Stimulated activated CD8-positive, alpha-beta memory T cell treated with anti-CD3 and anti-CD28 coated beads, Interleukin-15, amount 100 ng/mL, for 48 hours (primary cell): ENCODE data around the gene PRG3.
A peak's percentile ranks its signal among the peaks of the same experiment; 100 is the strongest.
"Not testable (repeated sequence)": the region's sequence is repeated elsewhere in the genome, so short reads cannot be mapped to it uniquely, and the experiment has no call there.

ENCODE experiments used
- DNase-seq, 2 donors: peaks; one replicate each; pipeline ENCODE4 v3.0.0-alpha.2; 2020; ENCODE audit warnings: low read depth in 2 of 2

PRG3 gene

GRCh38 chr11:57408771-57409170 is 27.8 kb upstream of the PRG3 start:
- DNase-seq = no peak

DNA sequence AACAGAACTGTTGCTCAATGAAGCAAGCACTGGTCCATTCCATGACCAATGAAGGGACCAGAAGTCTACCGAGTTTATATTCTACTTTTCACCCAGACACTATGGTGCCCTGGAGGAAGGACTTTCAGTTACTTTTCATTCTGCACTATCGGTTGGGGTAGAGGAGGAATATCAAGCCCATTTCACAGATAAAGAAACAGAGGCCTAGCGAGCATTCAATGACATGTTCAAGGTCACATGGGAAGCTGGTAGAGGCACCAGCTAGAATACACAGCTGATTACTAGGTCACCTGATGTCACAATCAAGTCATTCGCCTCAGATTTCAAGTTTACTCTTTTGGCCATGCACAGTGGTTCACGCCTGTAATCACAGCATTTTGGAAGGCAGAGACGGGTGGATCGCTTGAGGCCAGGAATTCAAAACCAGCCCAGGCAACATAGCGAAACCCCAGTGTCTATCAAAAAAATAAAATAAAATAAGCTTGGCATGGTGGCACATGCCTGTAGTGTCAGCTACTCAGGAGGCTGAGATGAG is 27.1 kb upstream of the PRG3 start:
- DNase-seq = no peak

DNA sequence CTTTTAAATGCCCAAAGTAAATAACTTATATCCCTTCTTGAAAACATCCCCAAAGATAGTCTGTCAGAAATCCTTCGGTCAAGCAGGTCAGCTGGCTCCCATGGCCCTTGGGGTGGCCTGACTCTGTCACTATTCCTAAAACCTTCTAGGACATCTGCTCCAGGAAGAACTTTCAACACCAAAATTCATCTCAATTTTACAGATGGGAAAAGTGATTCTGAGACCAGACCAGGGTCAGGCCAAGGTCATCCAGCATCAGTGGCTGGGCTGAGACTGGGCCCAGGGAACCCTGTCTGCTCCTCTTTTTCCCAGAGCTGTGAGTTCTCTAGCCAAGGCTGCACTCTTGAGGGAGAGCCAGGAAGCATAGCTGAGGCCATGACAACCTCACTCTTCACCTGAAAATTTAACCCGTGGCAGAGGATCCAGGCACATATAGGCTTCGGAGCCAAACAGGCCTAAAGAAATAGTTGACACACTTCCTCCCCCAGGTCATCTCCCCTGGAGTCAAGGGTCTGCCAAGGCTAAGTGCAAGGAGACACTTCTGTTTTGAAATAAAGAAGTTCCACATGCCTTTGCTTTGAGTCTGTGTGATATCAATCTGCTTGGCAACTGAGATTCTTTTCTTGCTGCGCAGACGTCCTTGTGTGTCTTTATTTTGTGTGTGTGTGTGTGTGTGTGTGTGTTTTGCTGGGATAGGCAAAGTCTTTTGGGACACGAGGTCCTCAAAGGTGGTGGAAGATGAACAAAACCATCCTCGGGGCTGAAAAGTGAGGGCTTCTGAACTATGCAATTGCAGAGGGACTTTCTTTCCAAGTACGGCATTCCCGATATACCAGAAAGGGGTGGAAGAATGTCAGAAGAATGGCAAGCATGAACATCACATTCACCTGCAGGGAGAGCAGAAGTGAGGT is 26.3 kb upstream of the PRG3 start:
- no peak for DNase-seq

DNA sequence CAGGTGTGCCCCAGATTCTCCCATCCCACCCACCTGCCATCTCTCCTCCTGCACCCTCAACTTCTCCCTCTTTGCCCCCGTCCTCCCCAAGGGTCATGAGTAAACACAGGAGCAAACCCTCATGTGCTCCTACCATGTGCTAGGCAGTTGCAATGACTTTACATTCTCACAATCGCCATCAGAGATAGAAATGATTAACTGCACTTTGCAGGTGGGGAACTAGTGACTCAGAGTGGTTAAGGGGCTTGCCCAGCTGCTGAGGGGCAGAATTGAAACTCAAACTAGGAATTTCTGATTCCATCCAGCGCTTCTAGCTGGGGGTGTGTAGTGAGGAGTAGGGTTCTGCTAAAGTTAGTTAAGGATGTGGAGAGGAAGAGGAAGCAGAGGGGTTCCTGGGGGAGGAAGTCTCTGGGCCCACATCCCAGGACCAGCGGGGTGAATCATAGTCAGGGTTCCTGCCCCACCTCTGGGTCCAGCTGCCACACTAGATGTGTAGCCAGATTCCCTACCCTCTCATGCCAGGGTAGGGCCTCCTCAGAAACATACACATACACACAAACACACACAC is 25.5 kb upstream of the PRG3 start:
- DNase-seq = peak; percentile 37 to 39

DNA sequence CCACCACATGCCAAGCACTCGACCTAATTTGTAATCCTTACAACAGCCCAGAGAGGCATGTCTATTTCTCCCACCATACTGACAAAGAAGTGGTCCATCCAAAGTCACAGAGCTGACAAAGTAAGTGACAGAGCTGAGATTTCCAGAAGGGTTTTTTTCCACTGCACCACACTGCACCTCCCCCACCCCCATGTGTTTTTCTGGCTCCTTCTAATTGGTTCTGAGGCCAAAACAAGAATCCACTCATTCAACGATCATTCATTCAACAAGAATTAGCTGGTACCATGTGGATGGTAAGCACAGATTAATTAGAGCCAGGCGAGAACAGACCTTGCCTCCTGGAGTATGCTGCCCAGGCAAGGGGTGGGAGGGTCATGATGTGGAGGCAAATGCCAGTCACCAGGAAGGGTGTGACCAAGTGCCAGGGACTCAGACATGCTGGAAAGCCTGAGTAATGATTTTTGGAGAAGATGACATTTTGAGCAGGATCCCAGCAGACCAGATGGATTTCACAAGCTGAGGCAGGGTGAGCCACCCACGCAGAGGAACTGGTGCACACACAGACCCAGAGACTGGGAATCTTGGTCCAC is 24.4 kb upstream of the PRG3 start:
- DNase-seq = no peak

- DNase-seq = no peak
Observed at GRCh38 chr11:57403802-57404147, 22.8 kb upstream of the PRG3 start.

GRCh38 chr11:57403003-57403801 is 22.3 kb upstream of the PRG3 start:
- DNase-seq = not testable (repeated sequence)

- DNase-seq = no peak
Observed at GRCh38 chr11:57402188-57403002, 21.4 kb upstream of the PRG3 start.

GRCh38 chr11:57399972-57400578 is 19.1 kb upstream of the PRG3 start:
- no peak for DNase-seq

DNA sequence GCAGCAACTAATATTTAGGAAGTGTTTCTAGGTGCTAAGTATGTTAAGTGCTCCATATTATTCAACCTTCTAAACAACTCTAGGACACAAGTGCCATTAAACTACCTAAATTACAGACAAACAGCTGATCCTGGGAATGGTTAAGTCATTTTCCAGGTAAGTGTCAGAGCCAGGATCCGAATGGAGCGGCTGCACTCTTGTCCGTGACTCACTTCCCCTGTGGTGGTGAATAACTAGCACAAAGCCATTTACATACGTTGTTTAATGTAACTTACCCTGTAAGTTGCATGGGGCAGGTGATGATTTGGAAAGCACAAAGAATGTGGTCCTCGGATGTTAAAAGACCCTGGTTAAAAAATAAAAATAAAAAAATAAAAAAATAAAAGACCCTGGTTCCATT is 18.3 kb upstream of the PRG3 start:
- DNase-seq = no peak

- DNase-seq = no peak
Observed at GRCh38 chr11:57397394-57397990, 16.5 kb upstream of the PRG3 start.

DNA sequence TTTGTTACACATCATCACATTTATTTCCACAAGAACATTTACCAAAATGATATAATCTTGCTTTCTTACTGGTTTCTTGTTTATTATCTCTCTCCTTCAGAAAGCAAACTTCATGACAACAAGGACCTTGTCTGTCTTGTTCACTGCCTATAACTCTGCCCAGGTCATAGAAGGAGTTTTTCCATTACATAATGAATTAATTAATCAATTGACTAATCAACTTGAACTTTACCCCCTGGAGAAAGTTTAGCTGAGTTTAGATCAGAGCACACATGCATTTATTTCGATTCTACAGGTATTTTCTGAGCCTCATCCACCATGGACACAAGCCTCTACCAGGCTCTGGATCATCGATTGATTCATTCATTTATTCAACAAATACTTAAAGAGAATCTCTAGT is 15.8 kb upstream of the PRG3 start:
- DNase-seq = no peak

- DNase-seq = no peak
Observed at GRCh38 chr11:57395905-57396623, 15.1 kb upstream of the PRG3 start.

DNA sequence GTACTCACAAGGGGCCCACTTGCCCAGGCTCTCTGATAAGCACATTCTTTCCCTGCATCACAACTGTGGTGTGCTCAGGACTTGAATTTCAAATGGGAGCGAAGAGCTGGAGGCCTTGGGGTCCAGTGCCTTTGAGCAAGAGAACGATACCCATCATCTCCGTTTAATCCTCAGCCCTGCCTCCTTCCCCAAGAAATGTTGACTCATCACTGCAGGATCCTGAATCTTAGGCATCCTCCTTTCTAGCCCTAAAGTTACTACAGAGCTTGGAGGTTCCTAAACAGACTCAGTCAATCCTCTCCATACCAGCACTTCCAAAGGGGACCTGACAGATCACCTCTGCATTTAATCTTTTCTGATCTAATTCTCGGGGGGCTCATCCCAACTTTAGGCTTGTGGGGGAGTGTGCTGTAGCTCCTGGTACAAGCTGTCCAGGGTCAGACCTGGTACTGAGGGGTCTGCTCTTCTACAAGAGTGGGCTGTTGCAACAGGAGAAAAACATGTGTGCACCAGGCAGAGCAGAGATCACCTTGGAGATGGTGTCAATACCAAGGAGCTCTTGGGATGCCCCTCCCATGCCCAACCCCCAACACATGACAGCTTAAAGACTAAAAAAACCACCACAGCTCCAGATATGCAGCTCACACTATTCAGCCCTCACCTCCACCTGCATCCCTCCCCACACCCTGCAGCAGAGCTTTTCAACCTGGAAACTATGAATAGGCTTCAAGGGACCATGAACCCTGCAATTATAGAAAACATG is 13.4 kb upstream of the PRG3 start:
- DNase-seq = no peak

GRCh38 chr11:57392763-57393105 is 11.8 kb upstream of the PRG3 start:
- DNase-seq = no peak

DNA sequence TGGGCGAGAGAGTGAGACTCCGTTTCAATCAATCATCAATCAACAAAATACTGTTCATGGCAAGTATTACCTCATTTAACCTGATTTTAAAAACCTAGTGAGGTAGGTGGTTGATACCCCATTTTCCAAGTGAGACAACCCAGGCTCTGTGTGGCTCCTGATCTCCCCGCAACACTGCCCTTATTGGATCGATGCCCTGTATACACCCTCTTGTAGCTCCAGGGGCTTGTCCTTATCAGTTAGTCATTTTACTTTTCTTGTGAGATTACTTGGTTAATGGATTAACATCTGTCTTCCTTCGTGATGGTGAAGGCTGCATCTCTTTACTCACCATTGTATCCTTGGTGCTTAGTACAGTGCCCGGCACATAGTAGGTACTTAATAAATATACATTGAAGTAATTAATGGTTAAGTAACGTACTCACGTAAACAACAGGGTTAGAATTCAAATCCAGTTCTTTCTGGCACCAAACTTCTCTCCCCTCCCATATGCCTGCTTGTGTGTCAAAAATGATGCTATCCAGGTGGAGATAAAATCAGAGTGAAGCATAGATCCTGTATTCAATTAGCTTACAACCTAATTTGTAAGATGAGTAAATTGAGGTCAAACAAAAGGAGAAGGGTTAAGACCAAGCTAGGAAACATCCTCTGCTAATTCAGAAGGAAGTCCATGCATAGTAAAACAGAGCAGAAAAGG is 11.3 kb upstream of the PRG3 start:
- no peak for DNase-seq

DNA sequence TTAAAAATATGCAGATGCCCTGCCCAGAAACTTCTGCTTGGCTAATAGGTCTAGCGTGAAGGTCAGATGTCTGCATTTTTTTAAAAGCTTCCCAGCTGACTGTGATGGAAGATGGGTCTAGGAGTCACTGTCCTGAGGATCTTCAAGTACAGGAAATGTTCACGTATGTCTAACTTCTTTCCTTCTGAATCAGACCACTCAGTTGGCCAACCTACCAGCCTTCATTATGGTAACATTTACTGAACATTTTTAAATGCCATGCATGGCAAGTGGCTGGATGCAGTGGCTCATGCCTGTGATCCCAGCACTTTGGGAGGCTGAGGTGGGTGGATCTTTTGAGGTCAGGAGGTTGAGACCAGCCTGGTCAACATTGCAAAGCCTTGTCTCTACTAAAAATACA is 10.6 kb upstream of the PRG3 start:
- DNase-seq = no peak

GRCh38 chr11:57391111-57391510 is 10.2 kb upstream of the PRG3 start:
- DNase-seq = no peak
